Measurements from ENCODE around the gene DEPDC7.

DEPDC7 gene

DNA sequence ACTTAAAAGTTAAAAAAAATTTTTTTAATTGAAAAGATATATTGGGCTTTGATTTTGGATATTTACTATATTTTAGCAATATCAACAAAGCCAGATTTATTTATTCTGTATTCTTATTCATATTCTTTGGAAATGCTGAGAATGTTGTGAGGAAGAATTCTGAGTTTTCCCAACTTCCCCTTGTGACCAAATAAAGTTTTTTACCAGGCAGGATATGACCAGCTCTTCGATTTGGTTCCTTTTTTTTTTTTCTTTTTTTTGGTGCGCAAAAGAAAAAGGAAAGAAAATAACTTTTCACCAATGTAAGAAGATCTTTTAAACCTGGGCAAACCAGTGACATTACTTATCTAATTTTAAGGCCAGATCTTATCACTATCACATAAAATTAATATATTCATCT is 36.6 kb downstream of the DEPDC7 start:
- TF ChIP-seq, protein P1, sequence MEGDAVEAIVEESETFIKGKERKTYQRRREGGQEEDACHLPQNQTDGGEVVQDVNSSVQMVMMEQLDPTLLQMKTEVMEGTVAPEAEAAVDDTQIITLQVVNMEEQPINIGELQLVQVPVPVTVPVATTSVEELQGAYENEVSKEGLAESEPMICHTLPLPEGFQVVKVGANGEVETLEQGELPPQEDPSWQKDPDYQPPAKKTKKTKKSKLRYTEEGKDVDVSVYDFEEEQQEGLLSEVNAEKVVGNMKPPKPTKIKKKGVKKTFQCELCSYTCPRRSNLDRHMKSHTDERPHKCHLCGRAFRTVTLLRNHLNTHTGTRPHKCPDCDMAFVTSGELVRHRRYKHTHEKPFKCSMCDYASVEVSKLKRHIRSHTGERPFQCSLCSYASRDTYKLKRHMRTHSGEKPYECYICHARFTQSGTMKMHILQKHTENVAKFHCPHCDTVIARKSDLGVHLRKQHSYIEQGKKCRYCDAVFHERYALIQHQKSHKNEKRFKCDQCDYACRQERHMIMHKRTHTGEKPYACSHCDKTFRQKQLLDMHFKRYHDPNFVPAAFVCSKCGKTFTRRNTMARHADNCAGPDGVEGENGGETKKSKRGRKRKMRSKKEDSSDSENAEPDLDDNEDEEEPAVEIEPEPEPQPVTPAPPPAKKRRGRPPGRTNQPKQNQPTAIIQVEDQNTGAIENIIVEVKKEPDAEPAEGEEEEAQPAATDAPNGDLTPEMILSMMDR (IDR thresholded peaks at IDR 0.05; ENCODE audit: borderline replicate concordance, control extremely low read depth, extremely low read depth, insufficient read depth, missing control alignments): no peak
- in situ Hi-C loops (cut with MboI; ENCODE audit: low sequenced_read_pairs, unreplicated experiment): no loop called here
- DNase-seq (ENCODE audit: low spot score): no peak

DNA sequence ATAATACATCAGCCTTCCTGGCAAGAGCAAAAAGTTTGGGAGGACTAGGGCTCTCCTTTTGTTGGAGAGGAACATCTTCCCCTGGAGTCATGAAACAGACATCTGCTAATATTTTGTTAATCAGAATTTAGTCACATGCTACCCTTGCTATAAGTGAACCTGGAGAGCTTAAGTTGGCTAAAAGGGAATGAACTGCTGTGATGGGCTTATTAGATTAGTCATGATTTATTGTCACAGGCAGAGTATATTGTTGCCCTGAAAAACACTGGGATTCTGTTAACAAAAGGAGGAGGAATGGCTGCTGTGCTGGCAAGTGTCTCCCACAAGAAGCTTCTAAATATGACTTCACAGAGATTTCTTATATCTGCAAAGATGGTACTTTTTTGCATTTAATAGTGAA is 39.7 kb downstream of the DEPDC7 start:
- TF ChIP-seq, protein P1 (IDR thresholded peaks at IDR 0.05; ENCODE audit: borderline replicate concordance, control extremely low read depth, extremely low read depth, insufficient read depth, missing control alignments): no peak
- no peak for DNase-seq (ENCODE audit: low spot score)
- in situ Hi-C loops (cut with MboI; ENCODE audit: low sequenced_read_pairs, unreplicated experiment): no loop called here

DNA sequence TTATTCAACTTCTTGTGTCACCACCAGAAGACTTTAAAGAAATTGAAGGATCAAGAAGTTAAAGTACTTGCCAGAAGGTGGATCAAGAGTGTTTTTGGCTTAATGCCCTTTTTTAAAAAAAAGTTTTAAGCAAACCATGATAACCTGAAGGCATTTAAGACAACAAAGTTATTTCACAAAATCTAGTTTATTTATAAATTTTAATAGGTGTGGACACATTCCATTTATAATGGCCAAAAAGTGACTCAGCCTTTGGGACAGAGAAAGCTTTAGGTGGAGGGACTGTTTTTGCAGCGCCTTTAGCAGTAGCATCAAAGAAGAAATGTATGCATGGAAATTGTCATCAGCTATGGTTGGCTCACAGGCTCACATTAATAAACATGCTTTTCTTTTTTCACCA is 41.6 kb downstream of the DEPDC7 start:
- TF ChIP-seq, protein P1 (IDR thresholded peaks at IDR 0.05; ENCODE audit: borderline replicate concordance, control extremely low read depth, extremely low read depth, insufficient read depth, missing control alignments): no peak
- in situ Hi-C loops (cut with MboI; ENCODE audit: low sequenced_read_pairs, unreplicated experiment): no loop called here
- DNase-seq (ENCODE audit: low spot score): no peak

DNA sequence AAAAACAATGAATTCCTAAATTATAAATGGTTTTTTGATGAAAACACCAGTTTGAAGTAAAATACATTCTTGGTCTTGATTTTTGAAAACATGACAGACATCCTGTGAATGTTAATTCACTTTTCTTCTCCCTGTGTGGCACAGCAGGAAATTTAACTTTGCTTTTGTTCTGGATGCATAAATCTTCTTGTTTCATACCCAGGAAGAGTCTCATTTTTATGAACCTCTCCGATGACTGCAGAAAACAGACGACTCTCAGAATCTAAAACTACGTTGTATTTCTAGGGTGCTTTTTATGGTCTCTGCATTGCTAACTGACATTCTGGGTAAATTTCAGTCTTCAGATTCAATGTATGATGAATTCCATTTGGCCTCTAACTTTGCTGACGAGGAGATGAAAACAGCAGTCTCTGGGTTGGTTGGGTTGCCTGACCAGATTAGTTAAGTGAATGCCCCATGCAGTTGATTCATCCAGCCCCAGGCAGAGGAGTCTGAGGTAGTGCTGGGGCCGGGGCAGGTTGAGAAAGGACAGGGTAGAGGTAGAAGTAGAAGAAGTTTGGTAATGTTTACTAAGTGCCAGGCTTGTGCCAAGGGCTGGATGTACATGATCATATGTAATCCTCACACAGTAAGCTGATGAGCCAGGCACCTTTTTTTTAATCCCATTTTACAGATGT is 43.8 kb downstream of the DEPDC7 start:
- in situ Hi-C loops (cut with MboI; ENCODE audit: low sequenced_read_pairs, unreplicated experiment): no loop called here
- DNase-seq (ENCODE audit: low spot score): no peak
- TF ChIP-seq, protein P1 (IDR thresholded peaks at IDR 0.05; ENCODE audit: borderline replicate concordance, control extremely low read depth, extremely low read depth, insufficient read depth, missing control alignments): no peak

DNA sequence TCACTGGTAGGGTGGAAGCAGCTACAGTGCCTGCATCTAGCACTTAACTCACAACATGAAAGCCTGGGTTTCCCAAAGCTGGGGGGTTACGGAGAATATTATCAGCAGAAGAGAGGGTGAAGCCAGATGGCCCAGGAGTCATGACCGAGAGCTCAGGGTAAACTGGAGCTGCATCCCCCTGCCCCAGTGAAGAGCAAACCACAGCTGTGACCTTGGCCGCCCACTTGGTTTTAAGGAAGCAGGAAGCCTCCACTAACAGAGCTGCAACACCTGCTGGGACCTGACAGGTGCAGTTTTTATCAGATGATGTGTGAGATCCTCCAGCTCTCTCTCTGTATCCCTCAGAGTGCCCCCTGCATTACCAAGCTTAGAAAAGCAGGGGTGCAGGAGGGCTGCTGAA is 44.6 kb downstream of the DEPDC7 start:
- no peak for DNase-seq (ENCODE audit: low spot score)
- in situ Hi-C loops (cut with MboI; ENCODE audit: low sequenced_read_pairs, unreplicated experiment): no loop called here
- TF ChIP-seq, protein P1 (IDR thresholded peaks at IDR 0.05; ENCODE audit: borderline replicate concordance, control extremely low read depth, extremely low read depth, insufficient read depth, missing control alignments): no peak

DNA sequence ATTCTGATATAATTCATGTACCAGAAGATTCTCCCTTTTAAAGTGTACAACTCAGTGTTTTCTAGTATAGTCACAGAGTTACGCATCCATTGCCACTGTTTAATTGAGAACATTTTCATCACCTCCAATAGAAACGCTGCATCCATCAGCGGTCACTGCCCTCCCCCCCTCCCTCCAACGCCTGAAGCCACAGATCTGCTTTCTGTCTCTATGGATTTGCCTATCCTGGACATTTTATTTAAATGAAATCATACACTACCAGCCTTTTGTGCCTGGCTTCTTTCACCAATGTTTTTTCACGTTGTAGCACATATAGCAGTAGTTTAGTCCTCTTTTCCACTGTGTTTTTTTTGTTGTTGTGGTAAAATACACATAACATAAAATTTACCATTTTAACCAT is 46.5 kb downstream of the DEPDC7 start:
- no peak for DNase-seq (ENCODE audit: low spot score)
- in situ Hi-C loops (cut with MboI; ENCODE audit: low sequenced_read_pairs, unreplicated experiment): no loop called here
- TF ChIP-seq, protein P1 (IDR thresholded peaks at IDR 0.05; ENCODE audit: borderline replicate concordance, control extremely low read depth, extremely low read depth, insufficient read depth, missing control alignments): no peak

Measured in GM13976 (cell line).